KMS-11 (cell line): Measurements from ENCODE around the gene NTRK3.

ENCODE experiments used
- H2AFZ ChIP-seq: fragments of 200-600 bp; sonication (generic); 2 replicates; pipeline ENCODE4 v1.6.1; 2016; ENCODE audit warnings: antibody characterized with exemption, mixed run types, low read depth
- H3K27ac ChIP-seq: fragments of 200-600 bp; sonication (generic); 2 replicates; pipeline ENCODE4 v1.6.1; 2016; ENCODE audit warnings: mild to moderate bottlenecking, mixed run types
- H3K27me3 ChIP-seq: fragments of 200-600 bp; sonication (generic); 2 replicates; pipeline ENCODE4 v1.6.1; 2017; ENCODE audit warnings: mild to moderate bottlenecking, low read depth, mixed run types, moderate library complexity; ENCODE audit not compliant: insufficient read depth
- H3K36me3 ChIP-seq: fragments of 200-600 bp; sonication (generic); 2 replicates; pipeline ENCODE4 v1.6.1; 2017; ENCODE audit warnings: mild to moderate bottlenecking, mixed run types; ENCODE audit not compliant: insufficient read depth
- H3K4me1 ChIP-seq: fragments of 200-600 bp; sonication (generic); 2 replicates; pipeline ENCODE4 v1.6.1; 2016; ENCODE audit warnings: mild to moderate bottlenecking, low read depth, mixed run types; ENCODE audit not compliant: poor library complexity, severe bottlenecking
- H3K4me2 ChIP-seq: fragments of 200-600 bp; sonication (generic); 2 replicates; pipeline ENCODE4 v1.7.0; 2016; ENCODE audit warnings: mild to moderate bottlenecking, mixed run types
- H3K4me3 ChIP-seq: fragments of 200-600 bp; sonication (generic); IDR thresholded peaks from 2 replicates; pipeline ENCODE4 v1.6.1; 2017; ENCODE audit warnings: low read depth, low read length, mixed read lengths; ENCODE audit not compliant: insufficient read depth
- H3K79me2 ChIP-seq: fragments of 200-600 bp; sonication (generic); 2 replicates; pipeline ENCODE4 v1.6.1; 2016; ENCODE audit warnings: low read depth, mixed run types; ENCODE audit not compliant: insufficient read depth
- H3K9ac ChIP-seq: fragments of 200-600 bp; sonication (generic); 2 replicates; pipeline ENCODE4 v1.6.1; 2016; ENCODE audit warnings: mild to moderate bottlenecking, mixed run types
- H4K20me1 ChIP-seq: fragments of 200-600 bp; sonication (generic); 2 replicates; pipeline ENCODE4 v1.6.1; 2016; ENCODE audit warnings: mild to moderate bottlenecking, mixed run types; ENCODE audit not compliant: insufficient read depth
- TF ChIP-seq, protein P1 (sequence below): fragments of 200-600 bp; sonication (generic); conservative IDR thresholded peaks from 2 replicates; pipeline ENCODE4 v1.6.1; 2017; ENCODE audit warnings: low read depth, mild to moderate bottlenecking, antibody characterized with exemption, low read length, moderate library complexity, mixed read lengths

NTRK3 gene

DNA sequence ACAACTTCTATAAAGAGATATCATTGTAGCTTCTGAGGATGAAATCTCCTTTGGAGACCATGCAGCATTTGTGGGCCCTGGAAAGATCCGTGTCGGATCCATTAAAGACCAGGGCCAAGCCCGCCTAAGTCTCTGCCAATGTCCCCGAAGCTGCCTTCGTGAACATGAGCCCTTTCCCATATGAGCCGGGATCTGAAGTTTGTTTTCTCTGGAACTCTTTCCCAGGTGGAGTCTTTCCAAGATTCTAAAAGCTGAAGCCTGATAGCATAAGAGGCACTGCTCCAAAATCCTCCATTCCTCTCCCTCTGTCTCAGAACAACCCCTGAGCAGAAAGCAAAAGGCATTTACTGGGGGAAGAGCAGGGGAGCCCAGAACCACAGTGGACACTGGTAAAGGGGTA, 274.6 kb downstream of the NTRK3 start:
- no peaks in the 10 kb centered on the region for H3K4me1 ChIP-seq
- no peak overlapping the region for H2AFZ ChIP-seq
- H3K9ac ChIP-seq = no peak overlapping the region
- H3K27me3 ChIP-seq = no peaks in the 10 kb centered on the region
- H3K36me3 ChIP-seq = no peaks in the 10 kb centered on the region
- no peak overlapping the region for H3K27ac ChIP-seq
- H3K4me2 ChIP-seq = no peak overlapping the region
- no peaks in the 10 kb centered on the region for H4K20me1 ChIP-seq
- no peaks in the 10 kb centered on the region for H3K79me2 ChIP-seq
- H3K4me3 ChIP-seq = no peak overlapping the region
- TF ChIP-seq, protein P1, sequence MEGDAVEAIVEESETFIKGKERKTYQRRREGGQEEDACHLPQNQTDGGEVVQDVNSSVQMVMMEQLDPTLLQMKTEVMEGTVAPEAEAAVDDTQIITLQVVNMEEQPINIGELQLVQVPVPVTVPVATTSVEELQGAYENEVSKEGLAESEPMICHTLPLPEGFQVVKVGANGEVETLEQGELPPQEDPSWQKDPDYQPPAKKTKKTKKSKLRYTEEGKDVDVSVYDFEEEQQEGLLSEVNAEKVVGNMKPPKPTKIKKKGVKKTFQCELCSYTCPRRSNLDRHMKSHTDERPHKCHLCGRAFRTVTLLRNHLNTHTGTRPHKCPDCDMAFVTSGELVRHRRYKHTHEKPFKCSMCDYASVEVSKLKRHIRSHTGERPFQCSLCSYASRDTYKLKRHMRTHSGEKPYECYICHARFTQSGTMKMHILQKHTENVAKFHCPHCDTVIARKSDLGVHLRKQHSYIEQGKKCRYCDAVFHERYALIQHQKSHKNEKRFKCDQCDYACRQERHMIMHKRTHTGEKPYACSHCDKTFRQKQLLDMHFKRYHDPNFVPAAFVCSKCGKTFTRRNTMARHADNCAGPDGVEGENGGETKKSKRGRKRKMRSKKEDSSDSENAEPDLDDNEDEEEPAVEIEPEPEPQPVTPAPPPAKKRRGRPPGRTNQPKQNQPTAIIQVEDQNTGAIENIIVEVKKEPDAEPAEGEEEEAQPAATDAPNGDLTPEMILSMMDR = no peak

DNA sequence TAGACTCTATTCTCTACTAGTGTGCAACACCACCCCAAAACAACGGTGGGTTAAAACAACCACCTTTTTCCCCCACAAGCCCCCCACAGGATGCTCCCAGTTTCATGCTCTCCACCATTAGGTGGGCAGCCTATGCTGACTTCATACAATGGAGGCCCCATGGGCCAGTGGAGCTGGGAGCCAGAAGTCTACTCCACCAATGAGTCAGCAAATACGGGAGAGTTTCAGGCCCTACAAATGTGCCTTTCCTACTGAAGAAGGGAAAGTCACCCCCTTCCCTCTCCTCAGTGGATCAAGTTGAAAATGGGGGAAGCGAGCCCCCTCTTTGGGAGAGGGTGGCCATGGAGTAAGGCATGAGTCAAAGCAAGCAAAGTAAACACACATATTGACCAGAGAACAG, 278.6 kb downstream of the NTRK3 start:
- Histone ChIP-seq H3K36me3 (no peaks in the 10 kb centered on the region), H3K27ac (no peak overlapping the region), H3K79me2 (no peaks in the 10 kb centered on the region), H2AFZ (no peak overlapping the region), H3K9ac (no peak overlapping the region), H3K27me3 (no peaks in the 10 kb centered on the region), H3K4me3 (no peak overlapping the region), H3K4me2 (no peak overlapping the region), H4K20me1 (no peaks in the 10 kb centered on the region), H3K4me1 (no peaks in the 10 kb centered on the region)
- TF ChIP-seq, protein P1 = no peak

DNA sequence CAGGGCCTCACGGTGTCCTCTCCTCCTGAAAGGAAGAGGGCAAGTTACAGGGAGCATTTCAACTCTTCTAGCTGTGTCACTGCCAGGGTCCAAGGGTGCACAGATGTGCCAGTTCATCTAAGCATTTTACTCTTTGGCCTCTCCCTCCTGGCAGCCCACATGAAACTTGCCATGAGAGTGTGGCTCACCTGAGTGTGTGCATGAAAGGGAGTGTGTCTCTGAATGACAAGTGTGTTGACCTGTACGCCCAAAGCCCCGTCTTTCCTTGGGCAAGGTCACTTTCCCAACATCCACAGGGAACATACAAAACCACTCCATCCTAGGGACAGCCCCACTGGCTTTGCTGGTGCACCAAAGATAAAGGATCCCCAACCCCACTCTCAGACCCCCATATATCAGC, 280.0 kb downstream of the NTRK3 start:
- Histone ChIP-seq H3K4me1 (no peaks in the 10 kb centered on the region), H3K79me2 (no peaks in the 10 kb centered on the region), H3K36me3 (no peaks in the 10 kb centered on the region), H3K4me3 (no peak overlapping the region), H3K27ac (no peak overlapping the region), H3K4me2 (no peak overlapping the region), H3K9ac (no peak overlapping the region), H3K27me3 (no peaks in the 10 kb centered on the region), H4K20me1 (no peaks in the 10 kb centered on the region), H2AFZ (no peak overlapping the region)
- TF ChIP-seq, protein P1 = no peak

DNA sequence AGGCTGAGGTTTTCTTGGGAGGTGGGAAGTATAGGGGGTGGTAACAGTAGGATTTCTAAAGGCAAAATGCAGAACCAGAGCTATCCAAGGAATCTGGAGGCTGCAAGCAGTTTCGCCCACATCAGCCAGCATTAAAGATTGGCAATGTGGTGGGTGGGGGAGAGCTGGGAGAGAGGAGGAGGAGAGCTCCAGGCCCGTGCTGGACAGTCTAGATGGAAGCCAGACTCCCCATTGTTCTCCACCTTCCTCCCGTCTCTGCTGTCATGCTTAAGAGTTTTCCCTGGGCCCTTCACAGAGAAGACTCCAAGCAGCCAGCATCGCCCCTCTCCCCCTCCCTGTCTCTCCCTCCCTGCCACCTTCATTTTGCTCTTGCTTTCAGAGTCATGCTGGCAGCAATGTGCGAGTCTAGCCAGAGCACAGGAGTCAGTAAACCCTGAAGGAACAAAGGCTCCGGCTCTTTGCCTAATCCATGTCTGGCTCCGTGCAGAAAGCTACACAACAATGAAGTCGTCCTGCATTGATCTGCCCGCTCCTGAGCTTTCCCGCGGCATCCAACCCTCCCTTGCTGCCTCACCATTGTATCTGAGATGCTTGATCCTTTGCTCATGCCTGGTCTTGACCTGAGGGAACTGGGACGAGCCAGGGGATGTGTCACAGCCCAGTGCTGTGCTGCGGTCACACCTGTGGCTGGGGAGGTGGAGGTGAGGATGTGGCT, 282.9 kb downstream of the NTRK3 start:
- Histone ChIP-seq H3K4me1 (no peaks in the 10 kb centered on the region), H3K9ac (no peak overlapping the region), H3K79me2 (no peaks in the 10 kb centered on the region), H3K27ac (no peak overlapping the region), H3K36me3 (no peaks in the 10 kb centered on the region), H3K27me3 (no peaks in the 10 kb centered on the region), H4K20me1 (no peaks in the 10 kb centered on the region), H3K4me3 (no peak overlapping the region), H2AFZ (no peak overlapping the region), H3K4me2 (no peak overlapping the region)
- TF ChIP-seq, protein P1 = no peak
